ENCODE results near the gene BSND. TPM values are rescaled to one million over a fixed set of nuclear protein-coding genes. Genes with fewer than 3 reads are reported as not detected.

The BSND gene
- polyA plus RNA-seq, 1 donor (not counting 4 experiments of a cell fraction or from before 2014, with no cell fraction given) = not detected

GRCh38 chr1:54970901-54971300 is 27.8 kb upstream of the BSND start:
- H2AFZ ChIP-seq (ENCODE audit: control insufficient read depth, low read length) = no peak overlapping the region
- dilution Hi-C loops (cut with MboI; ENCODE audit: extremely low pct_ligation_motif_present, low sequenced_read_pairs) = no loop called here
- peaks cover 41% of the 10 kb centered on the region for H3K4me1 ChIP-seq (ENCODE audit: control insufficient read depth, extremely low read depth, insufficient read depth, low read length)
- peak overlapping the region in 1 of 3 experiments; percentile 44 for H3K4me3 ChIP-seq (ENCODE audit: control insufficient read depth in 2 of 3, extremely low read depth in 1 of 3, insufficient read depth in 2 of 3, low read depth in 1 of 3, low read length in 3 of 3)
- no peaks in the 10 kb centered on the region for H4K20me1 ChIP-seq (ENCODE audit: control insufficient read depth, extremely low read depth, insufficient read depth, low read length)
- H3K9me3 ChIP-seq (ENCODE audit: control insufficient read depth, low read depth, low read length) = no peaks in the 10 kb centered on the region
- H3K9me1 ChIP-seq (ENCODE audit: control insufficient read depth, extremely low read depth, insufficient read depth, low read length) = no peaks in the 10 kb centered on the region
- TF ChIP-seq EZH2 (IDR thresholded peaks at IDR 0.05; ENCODE audit: low read length) (no peak), CTCF (optimal IDR thresholded peaks at IDR 0.05 in 1 of 3, IDR thresholded peaks at IDR 0.05 in 1 of 3, conservative IDR thresholded peaks at IDR 0.05 in 1 of 3; ENCODE audit: extremely low read depth in 1 of 3, insufficient read depth in 2 of 3, low read length in 3 of 3) (no peak)
- no peaks in the 10 kb centered on the region for H3K27me3 ChIP-seq (ENCODE audit: control insufficient read depth, extremely low read depth, insufficient read depth, low read length)
- FAIRE-seq (no peak), DNase-seq (ENCODE audit: low read depth, low spot score) (peak; percentile 94)
- H3K27ac ChIP-seq (ENCODE audit: control insufficient read depth, insufficient read depth, low read length) = peak overlapping the region; percentile 91
- peak overlapping the region; percentile 70 for H3K4me2 ChIP-seq (ENCODE audit: control insufficient read depth, extremely low read depth, insufficient read depth, low read depth, low read length)
- no peaks in the 10 kb centered on the region for H3K79me2 ChIP-seq (ENCODE audit: control insufficient read depth, insufficient read depth, low read length)
- H3K36me3 ChIP-seq (ENCODE audit: control insufficient read depth in 2 of 2, extremely low read depth in 1 of 2, insufficient read depth in 2 of 2, low read length in 2 of 2) = no peaks in the 10 kb centered on the region
- peak overlapping the region; percentile 52 for H3K9ac ChIP-seq (ENCODE audit: control insufficient read depth, extremely low read depth, insufficient read depth, low read length)

GRCh38 chr1:54971317-54971791 is 27.4 kb upstream of the BSND start:
- peaks cover 36% of the 10 kb centered on the region for H3K4me1 ChIP-seq (ENCODE audit: control insufficient read depth, extremely low read depth, insufficient read depth, low read length)
- peak overlapping the region; percentile 91 for H3K27ac ChIP-seq (ENCODE audit: control insufficient read depth, insufficient read depth, low read length)
- FAIRE-seq = peak; percentile 93
- no peaks in the 10 kb centered on the region for H3K9me3 ChIP-seq (ENCODE audit: control insufficient read depth, low read depth, low read length)
- dilution Hi-C loops (cut with MboI; ENCODE audit: extremely low pct_ligation_motif_present, low sequenced_read_pairs) = no loop called here
- no peaks in the 10 kb centered on the region for H3K9me1 ChIP-seq (ENCODE audit: control insufficient read depth, extremely low read depth, insufficient read depth, low read length)
- no peaks in the 10 kb centered on the region for H3K27me3 ChIP-seq (ENCODE audit: control insufficient read depth, extremely low read depth, insufficient read depth, low read length)
- no peaks in the 10 kb centered on the region for H3K79me2 ChIP-seq (ENCODE audit: control insufficient read depth, insufficient read depth, low read length)
- peak; percentile 66 for DNase-seq (ENCODE audit: low read depth, low spot score)
- no peak overlapping the region for H2AFZ ChIP-seq (ENCODE audit: control insufficient read depth, low read length)
- TF ChIP-seq CTCF (optimal IDR thresholded peaks at IDR 0.05 in 1 of 3, IDR thresholded peaks at IDR 0.05 in 1 of 3, conservative IDR thresholded peaks at IDR 0.05 in 1 of 3; ENCODE audit: extremely low read depth in 1 of 3, insufficient read depth in 2 of 3, low read length in 3 of 3) (no peak), EZH2 (IDR thresholded peaks at IDR 0.05; ENCODE audit: low read length) (no peak)
- H3K4me2 ChIP-seq (ENCODE audit: control insufficient read depth, extremely low read depth, insufficient read depth, low read depth, low read length) = peak overlapping the region; percentile 70
- peak overlapping the region; percentile 52 for H3K9ac ChIP-seq (ENCODE audit: control insufficient read depth, extremely low read depth, insufficient read depth, low read length)
- H3K4me3 ChIP-seq (ENCODE audit: control insufficient read depth in 2 of 3, extremely low read depth in 1 of 3, insufficient read depth in 2 of 3, low read depth in 1 of 3, low read length in 3 of 3) = peak overlapping the region in 1 of 3 experiments; percentile 44
- H4K20me1 ChIP-seq (ENCODE audit: control insufficient read depth, extremely low read depth, insufficient read depth, low read length) = no peaks in the 10 kb centered on the region
- H3K36me3 ChIP-seq (ENCODE audit: control insufficient read depth in 2 of 2, extremely low read depth in 1 of 2, insufficient read depth in 2 of 2, low read length in 2 of 2) = no peaks in the 10 kb centered on the region
